ENCODE data around the gene DEFB132. TPM values are rescaled to one million over a fixed set of nuclear protein-coding genes. Genes with fewer than 3 reads are reported as not detected.

DEFB132 gene
- total and polyA plus RNA-seq, 8 donors, result not detected

- Histone ChIP-seq H3K4me3 (no peak overlapping the region), H3K27ac (no peak overlapping the region), H3K4me1 (no peaks in the 10 kb centered on the region), H3K36me3 (peaks cover 0 to 37% of the 10 kb centered on the region in 2 donors), H3K27me3 (no peaks in the 10 kb centered on the region), H3K9me3 (no peaks in the 10 kb centered on the region)
- intact Hi-C loops (cut with DNase I), result no loop called here
- TF ChIP-seq CTCF (IDR thresholded peaks at IDR 0.05), result no peak
- DNase-seq (no peak), ATAC-seq (no peak)
Observed at GRCh38 chr20:277496-277781, 19.9 kb downstream of the DEFB132 start.

GRCh38 chr20:278181-278580 is 20.7 kb downstream of the DEFB132 start:
- ATAC-seq (no peak), DNase-seq (no peak)
- no peaks in the 10 kb centered on the region for H3K4me1 ChIP-seq
- no peaks in the 10 kb centered on the region for H3K27me3 ChIP-seq
- no peak overlapping the region for H3K27ac ChIP-seq
- H3K9me3 ChIP-seq, result no peaks in the 10 kb centered on the region
- no peak for TF ChIP-seq CTCF (IDR thresholded peaks at IDR 0.05)
- intact Hi-C loops (cut with DNase I), result no loop called here
- no peak overlapping the region for H3K4me3 ChIP-seq
- peaks cover 0 to 37% of the 10 kb centered on the region in 2 donors for H3K36me3 ChIP-seq

- Histone ChIP-seq H3K27me3 (no peaks in the 10 kb centered on the region), H3K9me3 (no peaks in the 10 kb centered on the region), H3K4me3 (no peak overlapping the region), H3K36me3 (peaks cover 0 to 37% of the 10 kb centered on the region in 2 donors), H3K4me1 (no peaks in the 10 kb centered on the region), H3K27ac (no peak overlapping the region)
- TF ChIP-seq CTCF (IDR thresholded peaks at IDR 0.05), result no peak
- intact Hi-C loops (cut with DNase I), result no loop called here
- ATAC-seq (peak; percentile 33), DNase-seq (no peak)
Observed at GRCh38 chr20:278607-279571, 21.4 kb downstream of the DEFB132 start.

GRCh38 chr20:284172-284571 is 26.6 kb downstream of the DEFB132 start:
- intact Hi-C loops (cut with DNase I), result no loop called here
- ATAC-seq (no peak), DNase-seq (no peak)
- no peak for TF ChIP-seq CTCF (IDR thresholded peaks at IDR 0.05)
- peaks cover 0 to 9% of the 10 kb centered on the region in 2 donors for H3K36me3 ChIP-seq
- no peaks in the 10 kb centered on the region for H3K27me3 ChIP-seq
- H3K9me3 ChIP-seq, result no peaks in the 10 kb centered on the region
- H3K4me1 ChIP-seq, result no peaks in the 10 kb centered on the region
- no peak overlapping the region for H3K4me3 ChIP-seq
- H3K27ac ChIP-seq, result no peak overlapping the region

GRCh38 chr20:286508-286907 is 29.0 kb downstream of the DEFB132 start:
- H3K4me1 ChIP-seq, result peaks cover 6 to 17% of the 10 kb centered on the region in 2 donors
- H3K9me3 ChIP-seq, result no peaks in the 10 kb centered on the region
- H3K27me3 ChIP-seq, result no peaks in the 10 kb centered on the region
- TF ChIP-seq CTCF (IDR thresholded peaks at IDR 0.05), result no peak
- DNase-seq, result no peak
- H3K27ac ChIP-seq, result no peak overlapping the region
- ATAC-seq, result no peak
- intact Hi-C loops (cut with DNase I), result no loop called here
- peaks cover 0 to 2% of the 10 kb centered on the region in 2 donors for H3K36me3 ChIP-seq
- H3K4me3 ChIP-seq, result no peak overlapping the region
